Measurements from ENCODE around the gene CTR9. TPM values are rescaled to one million over a fixed set of nuclear protein-coding genes. Genes with fewer than 3 reads are reported as not detected.

CTR9 gene
- total RNA-seq, result 10 to 100 TPM; 20.3 to 28.7 (median 22.7) TPM

GRCh38 chr11:10750838-10751580 lies at the start of gene CTR9:
Gene CTR9, plus strand, starts transcription at chr11:10751246. Its CDS starts 167 bp downstream, at chr11:10751413.
- TF ChIP-seq CTCF (IDR thresholded peaks at IDR 0.05; ENCODE audit: low read depth), result no peak

- TF ChIP-seq CTCF (IDR thresholded peaks at IDR 0.05; ENCODE audit: low read depth), result no peak
Observed at GRCh38 chr11:10701982-10702381, 49.1 kb upstream of the CTR9 start.

GRCh38 chr11:10708131-10708530 lies 42.9 kb upstream of the CTR9 start:
- TF ChIP-seq CTCF (IDR thresholded peaks at IDR 0.05; ENCODE audit: low read depth), result no peak

- no peak for TF ChIP-seq CTCF (IDR thresholded peaks at IDR 0.05; ENCODE audit: low read depth)
Observed at GRCh38 chr11:10709299-10710086, 41.6 kb upstream of the CTR9 start.

- TF ChIP-seq CTCF (IDR thresholded peaks at IDR 0.05; ENCODE audit: low read depth), result no peak
Observed at GRCh38 chr11:10715571-10715970, 35.5 kb upstream of the CTR9 start.

GRCh38 chr11:10716122-10716521 lies 34.9 kb upstream of the CTR9 start:
- no peak for TF ChIP-seq CTCF (IDR thresholded peaks at IDR 0.05; ENCODE audit: low read depth)

GRCh38 chr11:10716543-10717259 lies 34.3 kb upstream of the CTR9 start:
- no peak for TF ChIP-seq CTCF (IDR thresholded peaks at IDR 0.05; ENCODE audit: low read depth)
